C4-2B (cell line): ENCODE results near the gene POLE2.
A peak's percentile ranks its signal among the peaks of the same experiment; 100 is the strongest.

Experiments used
- H3K27ac ChIP-seq: fragments of 450-650 bp; 2 replicates; pipeline ENCODE4 v1.5.1; 2017
- CTCF ChIP-seq: fragments of 450-650 bp; conservative IDR thresholded peaks from 2 replicates; pipeline ENCODE4 v1.5.1; 2017; ENCODE audit warnings: mild to moderate bottlenecking
- ZFX ChIP-seq: fragments of 450-650 bp; IDR thresholded peaks from 2 replicates; pipeline ENCODE4 v1.6.1; 2017

Gene POLE2

GRCh38 chr14:49598485-49599300, 89.3 kb downstream of the POLE2 start, which contains the start of gene LRR1:
TSS of gene LRR1 (plus strand) at chr14:49598940. CDS start at chr14:49599021, 81 bp downstream.
- peak; percentile 16; the same call in 1 of the 2 replicates for TF ChIP-seq ZFX
- no peak for TF ChIP-seq CTCF
- peak within 1 kb of the TSS; percentile 93 for H3K27ac ChIP-seq

- no peak for TF ChIP-seq CTCF
- peak; percentile 44; the same call in 1 of the 2 replicates for TF ChIP-seq ZFX
- H3K27ac ChIP-seq: peak overlapping the region; percentile 93
These were observed 89.9 kb downstream of the POLE2 start for GRCh38 chr14:49598189-49598484.

DNA sequence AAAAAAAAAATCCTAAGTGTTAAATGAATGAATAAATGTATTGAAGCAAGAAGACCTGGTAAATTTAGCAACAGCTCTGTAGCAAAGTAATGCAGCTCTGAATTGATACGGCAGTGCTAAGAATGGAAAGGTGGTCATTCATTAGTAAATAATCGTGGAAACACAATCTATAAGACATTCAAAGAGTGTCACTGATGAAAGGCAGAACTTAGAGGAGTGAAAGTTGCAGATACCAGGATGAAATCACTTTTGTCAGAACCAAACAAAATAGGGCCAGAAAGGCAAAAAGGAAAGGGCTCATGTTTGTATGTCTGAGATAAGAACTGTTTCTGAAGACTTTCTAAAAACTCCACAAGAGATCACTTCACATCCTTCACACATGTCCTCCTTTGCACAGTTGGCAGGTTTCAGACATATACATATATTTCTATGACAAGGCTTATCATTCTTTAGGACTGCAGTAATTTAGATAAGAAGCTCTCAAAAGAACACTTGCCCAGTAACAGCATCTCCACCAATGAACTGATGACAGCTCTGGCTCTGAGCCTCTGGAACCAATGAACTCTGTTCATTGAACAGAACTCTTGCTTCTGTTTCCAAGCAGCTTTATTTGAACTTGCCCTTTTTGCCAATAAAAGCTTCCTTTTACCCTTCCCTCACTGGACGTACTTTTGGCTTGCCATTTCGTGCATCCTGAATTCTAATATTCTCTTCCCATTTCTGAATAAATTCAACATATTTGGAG, 93.5 kb downstream of the POLE2 start:
- H3K27ac ChIP-seq: no peak overlapping the region

More for the DNA sequence above, 93.5 kb downstream of the POLE2 start:
- no peak for TF ChIP-seq CTCF
- TF ChIP-seq ZFX: no peak
